Measurements from ENCODE around the gene PTPN2. TPM values are rescaled to one million over a fixed set of nuclear protein-coding genes. Genes with fewer than 3 reads are reported as not detected.
A peak's percentile ranks its signal among the peaks of the same experiment; 100 is the strongest.
"Not testable (repeated sequence)": the region's sequence is repeated elsewhere in the genome, so short reads cannot be mapped to it uniquely, and the experiment has no call there.

Gene PTPN2
- total RNA-seq, 1 donor from 2014 or later = 25.9 TPM

DNA sequence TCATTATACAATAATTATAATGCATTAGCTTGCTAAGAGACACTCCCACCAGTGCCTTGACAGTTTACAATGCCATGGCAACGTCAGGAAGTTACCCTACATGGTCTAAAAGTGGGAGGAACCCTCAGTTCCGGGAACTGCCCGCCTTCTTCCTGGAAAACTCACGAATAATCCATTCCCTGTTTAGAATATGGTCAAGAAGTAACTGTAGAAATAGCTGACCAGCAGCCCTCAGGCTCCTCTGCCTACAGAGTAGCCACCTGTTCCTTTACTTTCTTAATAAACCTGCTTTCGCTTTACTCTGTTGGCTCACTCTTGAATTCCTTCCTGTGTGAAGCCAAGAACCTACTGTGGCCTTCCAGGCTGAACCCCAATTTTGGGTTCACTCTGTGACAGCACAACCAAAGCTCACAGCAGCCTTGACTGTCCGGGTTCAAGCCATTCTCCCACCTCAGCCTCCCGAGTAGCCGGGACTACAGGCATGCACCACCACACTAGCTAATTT, 20.0 kb upstream of the PTPN2 start:
- Histone ChIP-seq H3K27me3 (ENCODE audit: insufficient read depth, low read length) (peaks cover 8% of the 10 kb centered on the region), H3K4me2 (ENCODE audit: low read length) (no peak overlapping the region), H3K36me3 (ENCODE audit: insufficient read depth, low read length) (no peaks in the 10 kb centered on the region), H4K20me1 (ENCODE audit: insufficient read depth, low read length) (no peaks in the 10 kb centered on the region), H3K27ac (ENCODE audit: low read depth, low read length) (no peak overlapping the region), H3K4me3 (ENCODE audit: insufficient read depth, low read depth, low read length) (no peak overlapping the region), H3K4me1 (ENCODE audit: insufficient read depth, low read length) (peaks cover 9% of the 10 kb centered on the region), H3K9ac (ENCODE audit: low read length) (no peak overlapping the region), H3K9me3 (ENCODE audit: insufficient read depth, low read depth, low read length) (no peaks in the 10 kb centered on the region), H2AFZ (ENCODE audit: low read depth, low read length) (no peak overlapping the region), H3K79me2 (ENCODE audit: insufficient read depth, low read length) (no peaks in the 10 kb centered on the region)
- FAIRE-seq = no peak
- TF ChIP-seq, protein P1, sequence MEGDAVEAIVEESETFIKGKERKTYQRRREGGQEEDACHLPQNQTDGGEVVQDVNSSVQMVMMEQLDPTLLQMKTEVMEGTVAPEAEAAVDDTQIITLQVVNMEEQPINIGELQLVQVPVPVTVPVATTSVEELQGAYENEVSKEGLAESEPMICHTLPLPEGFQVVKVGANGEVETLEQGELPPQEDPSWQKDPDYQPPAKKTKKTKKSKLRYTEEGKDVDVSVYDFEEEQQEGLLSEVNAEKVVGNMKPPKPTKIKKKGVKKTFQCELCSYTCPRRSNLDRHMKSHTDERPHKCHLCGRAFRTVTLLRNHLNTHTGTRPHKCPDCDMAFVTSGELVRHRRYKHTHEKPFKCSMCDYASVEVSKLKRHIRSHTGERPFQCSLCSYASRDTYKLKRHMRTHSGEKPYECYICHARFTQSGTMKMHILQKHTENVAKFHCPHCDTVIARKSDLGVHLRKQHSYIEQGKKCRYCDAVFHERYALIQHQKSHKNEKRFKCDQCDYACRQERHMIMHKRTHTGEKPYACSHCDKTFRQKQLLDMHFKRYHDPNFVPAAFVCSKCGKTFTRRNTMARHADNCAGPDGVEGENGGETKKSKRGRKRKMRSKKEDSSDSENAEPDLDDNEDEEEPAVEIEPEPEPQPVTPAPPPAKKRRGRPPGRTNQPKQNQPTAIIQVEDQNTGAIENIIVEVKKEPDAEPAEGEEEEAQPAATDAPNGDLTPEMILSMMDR (IDR thresholded peaks at IDR 0.05; ENCODE audit: insufficient read depth, low read depth, low read length) = no peak
- TF ChIP-seq EZH2 (IDR thresholded peaks at IDR 0.05; ENCODE audit: insufficient read depth, low read length) = no peak
- H3K27me3 Mint-ChIP-seq (ENCODE audit: low read depth, unreplicated experiment) = peaks cover 13% of the 10 kb centered on the region
- H3K4me1 Mint-ChIP-seq (ENCODE audit: low read depth, unreplicated experiment) = no peaks in the 10 kb centered on the region
- no peak overlapping the region for H3K27ac Mint-ChIP-seq (ENCODE audit: unreplicated experiment)
- no peaks in the 10 kb centered on the region for H3K9me3 Mint-ChIP-seq (ENCODE audit: unreplicated experiment)
- no peaks in the 10 kb centered on the region for H3K36me3 Mint-ChIP-seq (ENCODE audit: low read depth, unreplicated experiment)
- H3K4me3 Mint-ChIP-seq (ENCODE audit: unreplicated experiment) = no peak overlapping the region
- DNase-seq (ENCODE audit: low read depth) = no peak

DNA sequence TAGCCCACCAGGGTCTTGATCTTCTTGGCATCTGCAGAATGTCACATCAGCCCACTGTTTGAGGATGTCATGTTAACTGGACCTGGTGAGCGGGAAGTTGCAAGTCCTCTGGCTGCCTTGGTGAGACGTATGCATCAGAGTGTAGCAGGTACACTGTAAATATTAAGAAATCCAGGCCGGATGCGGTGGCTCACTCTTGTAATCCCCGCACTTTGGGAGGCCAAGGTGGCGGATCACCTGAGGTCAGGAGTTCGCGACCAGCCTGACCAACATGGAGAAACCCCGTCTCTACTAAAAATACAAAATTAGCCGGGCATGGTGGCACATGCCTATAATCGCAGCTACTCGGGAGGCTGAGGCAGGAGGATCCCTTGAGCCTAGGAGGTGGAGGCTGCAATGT, 17.2 kb upstream of the PTPN2 start:
- H3K9me3 Mint-ChIP-seq (ENCODE audit: unreplicated experiment); H3K9ac ChIP-seq (ENCODE audit: low read length); H3K4me2 ChIP-seq (ENCODE audit: low read length); H3K4me1 Mint-ChIP-seq (ENCODE audit: low read depth, unreplicated experiment); H3K79me2 ChIP-seq (ENCODE audit: insufficient read depth, low read length); H3K27ac Mint-ChIP-seq (ENCODE audit: unreplicated experiment); H3K36me3 Mint-ChIP-seq (ENCODE audit: low read depth, unreplicated experiment); H4K20me1 ChIP-seq (ENCODE audit: insufficient read depth, low read length); H3K4me3 Mint-ChIP-seq (ENCODE audit: unreplicated experiment); H3K4me3 ChIP-seq (ENCODE audit: insufficient read depth, low read depth, low read length); H3K9me3 ChIP-seq (ENCODE audit: insufficient read depth, low read depth, low read length); H3K27ac ChIP-seq (ENCODE audit: low read depth, low read length); H3K4me1 ChIP-seq (ENCODE audit: insufficient read depth, low read length); H3K36me3 ChIP-seq (ENCODE audit: insufficient read depth, low read length); DNase-seq (ENCODE audit: low read depth); H2AFZ ChIP-seq (ENCODE audit: low read depth, low read length); FAIRE-seq: not testable (repeated sequence)
- H3K27me3 ChIP-seq (ENCODE audit: insufficient read depth, low read length) = peaks cover 16% of the 10 kb centered on the region
- H3K27me3 Mint-ChIP-seq (ENCODE audit: low read depth, unreplicated experiment) = peaks cover 22% of the 10 kb centered on the region

DNA sequence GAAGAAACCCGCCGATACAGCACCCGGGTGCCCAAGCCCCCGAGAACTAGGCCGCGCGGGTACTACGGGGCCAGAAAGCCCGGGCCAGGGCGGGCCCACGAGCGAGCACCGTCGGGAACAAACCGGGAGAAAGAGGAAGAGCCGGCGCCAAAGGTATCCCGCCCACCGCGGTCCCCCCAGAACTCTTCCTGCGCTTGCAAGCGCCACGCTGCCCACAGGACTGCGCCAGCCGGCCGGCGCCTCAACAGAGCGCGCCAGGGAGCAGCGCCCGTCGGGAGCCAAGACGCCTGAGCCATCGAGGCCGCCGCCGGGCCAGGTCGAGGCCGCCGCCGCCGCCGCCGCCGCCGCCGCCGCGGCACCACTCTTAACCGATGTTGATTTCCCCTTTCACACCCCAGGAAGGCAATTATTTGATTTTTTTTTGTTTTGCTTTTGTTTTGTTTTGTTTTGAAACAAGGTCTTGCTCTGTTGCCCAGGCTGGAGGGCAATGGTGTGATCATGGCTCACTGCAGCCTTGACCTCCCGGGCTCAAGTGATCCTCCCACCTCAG, 12.8 kb upstream of the PTPN2 start:
- not testable (repeated sequence) for H3K4me1 Mint-ChIP-seq (ENCODE audit: low read depth, unreplicated experiment); H2AFZ ChIP-seq (ENCODE audit: low read depth, low read length); H3K9me3 ChIP-seq (ENCODE audit: insufficient read depth, low read depth, low read length); H3K9me3 Mint-ChIP-seq (ENCODE audit: unreplicated experiment); DNase-seq (ENCODE audit: low read depth); H3K27ac Mint-ChIP-seq (ENCODE audit: unreplicated experiment); H3K4me3 Mint-ChIP-seq (ENCODE audit: unreplicated experiment); H3K36me3 Mint-ChIP-seq (ENCODE audit: low read depth, unreplicated experiment); H3K79me2 ChIP-seq (ENCODE audit: insufficient read depth, low read length); H3K27ac ChIP-seq (ENCODE audit: low read depth, low read length); H3K9ac ChIP-seq (ENCODE audit: low read length); H3K36me3 ChIP-seq (ENCODE audit: insufficient read depth, low read length); H3K4me1 ChIP-seq (ENCODE audit: insufficient read depth, low read length); H4K20me1 ChIP-seq (ENCODE audit: insufficient read depth, low read length); FAIRE-seq
- Histone ChIP-seq H3K27me3 (ENCODE audit: insufficient read depth, low read length) (peaks cover 15% of the 10 kb centered on the region), H3K4me2 (ENCODE audit: low read length) (peak overlapping the region; percentile 46), H3K4me3 (ENCODE audit: insufficient read depth, low read depth, low read length) (peak overlapping the region; percentile 5)
- peaks cover 16% of the 10 kb centered on the region for H3K27me3 Mint-ChIP-seq (ENCODE audit: low read depth, unreplicated experiment)

All from astrocyte (in vitro differentiated cells and primary cell).